ENCODE results near the gene FKBP15. TPM values are rescaled to one million over a fixed set of nuclear protein-coding genes. Genes with fewer than 3 reads are reported as not detected.

The FKBP15 gene
- total RNA-seq, 1 donor = 17.8 TPM

DNA sequence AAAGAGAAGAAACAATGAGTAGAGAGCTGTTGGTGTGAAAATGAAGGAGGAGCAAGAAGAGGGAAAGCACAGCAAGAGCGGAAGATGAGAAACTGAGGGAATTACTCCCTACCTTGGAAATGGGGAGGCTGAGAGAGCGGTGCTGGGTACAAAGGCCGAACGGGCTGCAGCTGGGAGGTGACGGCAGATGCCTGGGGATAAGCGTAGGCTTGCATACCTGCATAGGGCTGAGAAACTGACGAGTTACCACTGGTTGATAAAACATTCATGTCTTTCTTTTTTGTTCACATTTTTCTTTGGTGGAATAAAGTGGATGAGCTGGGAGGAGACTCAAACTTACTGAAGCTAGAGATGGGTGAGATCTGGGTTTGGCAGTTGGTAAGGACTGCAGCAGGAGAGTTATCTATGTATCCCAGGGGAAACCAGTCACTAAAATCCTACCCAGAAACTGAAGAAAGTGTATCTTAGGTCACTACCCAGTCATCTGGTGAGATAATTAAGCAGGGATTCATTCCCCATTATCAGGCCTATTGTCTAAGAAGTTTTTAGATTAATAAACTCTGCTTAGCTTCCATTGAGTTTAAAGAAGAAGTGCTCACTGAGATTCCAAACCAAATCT lies 34.8 kb downstream of the FKBP15 start:
- no peak for DNase-seq (ENCODE audit: low read depth in 2 of 3, low spot score in 2 of 3)

DNA sequence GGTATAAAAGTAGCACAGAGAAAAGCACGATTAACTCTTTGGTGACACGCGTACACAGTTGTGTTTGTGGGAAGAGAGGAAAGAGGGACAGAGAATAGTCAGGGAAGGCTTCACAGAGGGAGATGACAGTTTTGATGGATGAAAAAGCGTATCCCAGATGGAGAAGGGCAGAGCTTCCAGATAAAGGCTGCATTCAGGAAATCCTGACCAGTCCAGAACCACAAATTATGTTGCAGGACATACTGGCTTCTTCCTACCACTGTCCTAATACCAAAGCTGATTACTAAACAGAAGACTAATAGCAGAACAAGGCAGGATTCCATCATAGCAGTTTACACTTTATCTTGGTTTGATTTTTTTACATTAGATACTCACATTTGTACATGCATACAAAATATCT lies 35.8 kb downstream of the FKBP15 start:
- no peak for DNase-seq (ENCODE audit: low read depth in 2 of 3, low spot score in 2 of 3)

DNA sequence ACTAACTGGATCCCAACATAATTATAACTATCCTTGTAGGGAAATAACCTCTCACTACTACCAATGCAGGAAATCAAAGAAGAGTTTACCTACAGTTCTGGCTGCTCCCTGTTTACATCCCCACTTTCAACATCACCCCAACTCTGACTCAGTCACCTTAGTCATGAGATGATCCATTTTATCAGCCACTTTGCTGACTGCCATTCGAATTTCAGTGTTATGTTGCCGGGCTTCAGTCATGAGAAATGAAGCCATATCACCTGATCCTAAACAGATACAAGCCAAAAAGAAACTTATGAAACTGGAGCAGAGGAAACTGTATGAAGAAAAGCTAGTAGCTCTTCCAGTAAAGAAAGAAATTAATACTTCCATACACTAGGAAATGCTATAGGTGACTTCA lies 36.5 kb downstream of the FKBP15 start:
- DNase-seq (ENCODE audit: low read depth in 2 of 3, low spot score in 2 of 3) = no peak

DNA sequence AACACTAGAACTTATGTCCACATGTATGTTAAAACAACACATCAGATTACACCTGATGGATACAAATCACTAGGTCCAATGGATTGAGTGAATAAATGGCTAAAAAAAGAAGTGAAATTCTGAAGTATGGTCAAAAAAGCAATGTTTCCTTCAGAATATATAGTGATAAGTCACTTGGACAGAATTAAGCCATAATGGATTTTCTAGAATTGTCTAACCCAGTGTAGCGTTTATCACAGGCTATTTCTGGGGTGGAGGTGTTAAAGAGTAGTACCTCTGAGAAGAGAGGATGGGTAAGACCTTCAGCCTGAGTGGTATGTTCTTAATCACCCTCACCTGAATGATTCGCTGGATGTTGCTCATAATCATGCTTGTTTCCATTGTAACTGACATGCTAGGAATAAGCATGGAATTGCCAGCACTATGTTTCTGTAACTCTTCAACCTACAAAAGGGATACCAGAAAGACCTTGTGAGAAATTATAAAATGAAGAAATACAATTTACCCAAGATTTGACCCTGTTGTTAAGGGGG lies 37.1 kb downstream of the FKBP15 start:
- DNase-seq (ENCODE audit: low read depth in 2 of 3, low spot score in 2 of 3) = no peak

DNA sequence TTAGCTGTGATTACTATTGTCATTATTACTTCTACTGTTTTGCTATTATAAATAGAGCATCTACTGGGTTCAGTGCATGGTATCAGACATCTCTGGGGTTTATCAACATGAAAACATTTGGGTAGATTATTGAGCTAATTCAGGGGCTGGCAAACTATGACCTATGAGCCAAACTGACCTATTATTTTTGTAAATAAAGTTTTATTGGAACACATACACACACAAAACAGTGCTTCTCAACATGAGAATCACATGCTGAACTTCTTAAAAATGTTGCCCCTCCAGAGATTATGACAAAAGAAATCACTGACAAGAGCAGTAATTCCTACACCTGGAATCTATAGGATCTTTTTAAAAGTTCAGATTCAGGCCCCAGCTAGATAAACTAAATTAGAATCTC lies 39.9 kb downstream of the FKBP15 start:
- DNase-seq (ENCODE audit: low read depth in 2 of 3, low spot score in 2 of 3) = no peak

DNA sequence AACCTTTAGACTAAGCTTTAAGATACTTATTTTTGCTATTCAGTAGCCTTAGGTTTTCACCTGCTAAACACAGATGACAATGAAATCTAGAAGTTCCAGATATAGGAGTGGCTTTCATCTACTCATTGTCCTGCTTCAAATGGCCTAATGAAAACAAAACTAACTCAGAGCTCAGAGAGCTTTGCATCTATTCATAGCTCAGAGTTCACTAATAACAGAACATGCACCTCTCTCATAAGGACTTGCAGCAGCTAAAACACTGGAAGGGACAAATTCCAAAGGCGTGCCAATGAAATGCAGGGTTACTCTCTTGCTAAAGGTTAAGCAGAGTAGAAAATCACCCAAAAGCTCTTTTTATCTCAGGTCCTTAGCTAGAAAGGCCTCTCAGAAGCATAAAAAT lies 41.2 kb downstream of the FKBP15 start:
- DNase-seq (ENCODE audit: low read depth in 2 of 3, low spot score in 2 of 3) = no peak

DNA sequence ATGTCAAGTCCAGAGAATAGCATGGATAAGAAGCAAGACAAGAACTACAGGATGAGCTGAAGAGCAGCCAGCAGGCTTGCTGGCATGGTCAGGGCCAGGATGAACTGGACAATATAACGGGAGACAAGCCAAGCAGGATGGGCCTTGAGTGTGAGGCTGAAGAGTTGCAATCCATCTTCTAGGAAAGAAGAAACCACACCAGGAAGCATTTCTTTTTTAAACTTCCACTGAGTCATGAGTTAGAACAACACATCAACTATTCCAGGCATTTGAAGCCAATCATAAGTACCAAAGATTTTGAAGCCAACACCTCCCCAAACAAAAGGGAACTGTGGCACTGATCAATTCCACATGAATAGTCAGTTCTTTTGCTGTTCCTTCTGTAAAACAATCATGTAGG lies 43.0 kb downstream of the FKBP15 start:
- no peak for DNase-seq (ENCODE audit: low read depth in 2 of 3, low spot score in 2 of 3)

DNA sequence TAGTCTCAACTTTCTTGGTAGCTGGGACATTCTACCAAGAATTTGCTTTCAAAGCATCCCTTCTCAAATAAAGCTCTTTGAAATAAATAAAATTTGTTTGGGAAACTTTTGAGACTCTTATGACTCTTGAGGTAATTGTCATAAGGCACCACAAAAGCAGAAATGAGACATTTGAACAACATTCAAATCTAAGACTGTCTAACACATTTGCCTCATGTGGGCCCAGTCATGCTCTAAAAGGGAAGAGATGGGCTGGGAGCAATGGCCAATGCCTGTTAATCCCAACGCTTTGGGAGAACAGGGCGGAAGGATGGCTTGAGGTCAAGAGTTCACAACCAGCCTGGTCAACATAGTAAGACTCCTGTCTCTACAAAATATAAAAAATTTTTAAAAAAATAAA lies 43.8 kb downstream of the FKBP15 start:
- no peak for DNase-seq (ENCODE audit: low read depth in 2 of 3, low spot score in 2 of 3)

DNA sequence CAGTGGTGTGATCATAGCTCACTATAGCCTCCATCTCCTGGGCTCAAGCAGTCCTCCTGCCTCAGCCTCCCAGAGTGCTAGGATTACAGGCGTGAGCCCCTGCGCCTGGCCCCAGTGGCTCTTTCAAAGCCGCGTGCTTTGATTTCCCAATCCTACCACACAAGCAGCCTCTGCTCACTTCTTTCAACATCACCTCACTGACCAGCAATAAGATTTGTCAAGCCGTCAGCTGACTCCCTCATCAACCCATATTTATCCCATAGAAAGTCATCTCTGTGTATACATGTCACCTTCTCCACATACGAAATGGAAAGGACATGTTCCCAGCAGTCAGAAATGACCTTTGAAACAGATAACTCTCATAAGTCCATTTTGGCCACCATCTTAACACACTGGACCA lies 44.3 kb downstream of the FKBP15 start:
- DNase-seq (ENCODE audit: low read depth in 2 of 3, low spot score in 2 of 3) = no peak

DNA sequence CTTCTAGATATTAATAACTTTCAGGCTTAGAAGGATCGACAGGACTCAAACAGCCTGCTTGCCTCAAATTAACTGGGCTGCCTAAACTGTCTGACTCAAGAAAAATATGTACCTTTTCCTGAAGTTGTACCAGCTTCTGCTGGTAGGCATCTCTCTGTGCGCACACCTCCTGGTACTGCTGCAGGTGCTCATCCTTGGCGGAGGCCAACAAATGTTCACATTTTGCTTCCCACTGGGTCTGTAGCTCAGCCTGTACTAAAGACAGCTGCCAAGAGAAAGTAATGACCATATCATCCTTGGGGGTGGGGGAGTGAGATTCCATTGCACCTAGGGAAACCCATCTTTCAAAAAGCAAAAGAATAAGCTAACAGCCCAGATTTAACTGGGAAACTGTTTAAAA lies 47.7 kb downstream of the FKBP15 start:
- DNase-seq (ENCODE audit: low read depth in 2 of 3, low spot score in 2 of 3) = no peak

DNA sequence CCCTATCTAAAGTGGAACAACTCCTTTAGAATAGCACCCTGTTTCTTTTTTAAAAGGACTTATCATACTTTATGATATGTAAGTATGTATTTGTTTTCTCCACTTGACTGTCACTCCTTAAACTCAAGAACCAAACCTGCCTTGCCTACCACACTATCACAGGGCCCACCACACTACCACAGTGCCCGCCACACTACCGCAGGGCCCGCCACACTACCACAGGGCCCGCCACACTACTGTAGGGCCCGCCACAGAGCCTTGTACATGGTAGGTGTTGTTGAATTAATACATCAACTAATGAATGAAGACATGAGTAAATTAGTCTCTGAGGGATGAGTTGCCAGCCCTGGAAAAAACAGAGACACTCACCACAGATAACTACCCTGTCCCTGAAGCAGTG lies 52.3 kb downstream of the FKBP15 start:
- no peak for DNase-seq (ENCODE audit: low read depth in 2 of 3, low spot score in 2 of 3)

DNA sequence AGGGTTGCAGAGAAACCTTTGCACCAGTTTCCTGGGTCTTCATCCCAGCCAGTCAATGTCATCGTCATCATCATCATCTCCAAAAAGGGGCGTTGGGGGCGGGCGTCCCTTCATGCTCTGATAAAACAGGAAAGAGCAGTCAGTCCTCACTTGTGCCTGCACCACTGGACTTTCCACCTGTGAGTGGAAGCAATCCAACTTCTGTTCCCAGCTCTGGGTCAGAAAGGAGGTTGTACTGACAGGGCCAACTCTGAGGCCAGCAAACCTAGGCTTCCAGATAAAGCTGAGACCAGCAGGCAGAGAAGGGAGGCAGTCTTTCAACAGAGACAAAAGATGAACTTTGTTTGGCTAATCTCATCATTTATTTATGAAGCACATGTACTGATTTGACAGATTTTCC lies 55.0 kb downstream of the FKBP15 start:
- DNase-seq (ENCODE audit: low read depth in 2 of 3, low spot score in 2 of 3) = no peak

DNA sequence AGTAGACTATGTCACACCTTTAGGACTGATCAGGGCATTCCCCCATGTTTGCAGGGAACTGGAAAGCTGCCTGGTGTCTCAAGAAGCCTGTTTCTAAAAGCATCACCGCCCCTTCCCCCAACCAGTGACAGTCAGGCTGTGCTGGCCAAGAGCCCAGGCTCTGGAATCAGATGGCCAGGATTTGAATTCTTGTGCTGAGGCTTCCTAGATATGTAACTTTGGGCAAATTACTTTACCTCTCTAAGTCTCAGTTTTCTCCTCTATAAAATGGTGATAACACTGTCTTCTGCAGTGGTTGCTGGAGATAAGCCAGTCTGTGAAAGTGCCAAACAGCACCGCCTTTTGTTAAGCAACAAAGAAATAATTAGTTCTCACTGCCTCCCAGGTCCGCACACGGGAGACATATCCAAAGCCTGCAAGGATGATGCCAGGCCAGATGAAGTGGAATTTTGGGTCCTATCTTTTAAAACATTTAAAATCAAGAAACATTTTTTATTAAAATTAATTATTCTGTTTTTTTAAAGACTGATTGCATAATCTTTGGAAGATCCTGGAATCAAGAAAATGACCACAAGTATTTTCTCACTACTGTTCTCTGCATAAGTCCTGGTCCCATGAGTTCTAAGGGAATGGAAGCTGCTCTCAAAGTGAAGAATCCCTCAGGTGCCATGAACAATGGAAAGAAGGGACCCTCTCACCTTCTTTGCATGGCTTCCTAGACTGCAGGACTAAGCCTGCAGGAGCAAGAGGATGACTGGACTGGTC lies 56.4 kb downstream of the FKBP15 start:
- DNase-seq (ENCODE audit: low read depth in 2 of 3, low spot score in 2 of 3) = no peak

DNA sequence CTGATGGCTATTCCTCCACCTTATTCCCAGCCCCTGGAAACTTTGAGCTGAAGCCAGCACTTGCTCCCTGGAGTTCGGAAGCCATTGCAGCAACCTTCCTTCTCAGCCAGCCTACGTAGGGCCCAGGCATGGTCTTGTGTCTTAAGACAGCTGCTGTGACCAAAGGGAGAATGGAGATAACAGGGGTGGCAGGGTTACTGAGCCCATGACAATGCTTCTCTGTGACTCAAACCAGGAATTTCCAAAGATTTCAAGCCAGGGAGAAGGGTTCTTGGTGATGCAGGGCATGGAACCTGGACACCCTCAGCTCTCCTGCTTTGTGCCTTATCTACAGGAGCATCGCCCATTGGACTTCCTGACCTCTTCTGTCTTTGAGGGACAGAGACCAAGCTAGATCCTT lies 58.1 kb downstream of the FKBP15 start:
- no peak for DNase-seq (ENCODE audit: low read depth in 2 of 3, low spot score in 2 of 3)

DNA sequence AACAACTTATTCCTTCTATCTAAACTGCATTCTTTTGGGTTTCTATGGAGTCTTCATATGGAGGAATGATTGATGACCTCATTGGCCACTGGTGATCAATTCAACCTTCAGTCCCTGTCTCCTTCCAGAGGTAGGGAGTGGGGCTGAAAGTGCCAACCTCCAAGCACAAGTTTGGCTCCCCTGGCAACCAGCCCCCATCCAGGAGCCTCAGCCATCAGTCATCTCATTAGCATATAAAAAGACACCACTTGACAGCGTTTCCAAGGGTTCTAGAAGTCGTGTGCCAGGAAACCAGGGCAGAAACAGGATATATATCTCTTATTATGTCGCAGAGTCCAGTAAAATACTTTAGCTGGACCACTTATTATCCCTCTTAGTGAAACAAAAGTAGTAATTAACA lies 60.5 kb downstream of the FKBP15 start:
- no peak for DNase-seq (ENCODE audit: low read depth in 2 of 3, low spot score in 2 of 3)

DNA sequence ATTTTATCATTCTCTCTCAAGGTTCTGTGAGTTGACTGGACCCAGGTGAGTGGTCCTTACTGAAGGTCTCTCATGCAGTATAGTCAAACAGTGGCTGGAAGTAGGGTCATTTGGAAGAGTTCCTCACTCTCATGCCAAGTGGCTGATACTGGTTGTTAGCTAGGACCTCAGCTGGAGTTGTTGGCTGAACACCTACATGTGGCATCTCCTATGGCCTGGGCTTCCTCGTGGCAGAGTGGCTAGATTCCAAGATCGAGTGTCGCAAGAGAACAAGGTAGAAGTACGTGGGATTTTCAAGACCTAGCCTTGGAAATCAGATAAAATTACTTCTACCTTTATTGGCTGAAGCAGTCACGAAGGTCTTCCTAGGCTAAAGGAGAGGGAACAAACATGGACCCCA lies 62.6 kb downstream of the FKBP15 start:
- DNase-seq (ENCODE audit: low read depth in 2 of 3, low spot score in 2 of 3) = no peak

DNA sequence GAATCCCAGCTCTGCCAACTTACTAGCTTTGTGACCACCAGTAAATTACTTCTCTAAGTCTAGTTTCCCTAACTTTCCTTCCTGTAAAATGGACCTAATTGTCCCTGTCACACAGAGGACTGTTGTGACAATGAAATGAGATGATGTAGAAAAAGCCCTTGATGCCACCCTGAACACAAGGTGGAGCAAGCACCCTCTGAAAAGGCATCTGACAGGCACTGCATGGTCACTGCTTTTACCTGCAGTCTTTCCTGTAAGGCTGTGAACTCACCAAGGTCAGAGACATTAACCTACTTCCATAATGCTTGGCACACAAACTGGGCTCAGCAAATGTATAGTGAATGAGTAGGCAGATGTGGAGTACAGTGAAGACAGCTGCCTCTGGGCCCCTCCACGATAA lies 64.2 kb downstream of the FKBP15 start:
- DNase-seq (ENCODE audit: low read depth in 2 of 3, low spot score in 2 of 3) = no peak

DNA sequence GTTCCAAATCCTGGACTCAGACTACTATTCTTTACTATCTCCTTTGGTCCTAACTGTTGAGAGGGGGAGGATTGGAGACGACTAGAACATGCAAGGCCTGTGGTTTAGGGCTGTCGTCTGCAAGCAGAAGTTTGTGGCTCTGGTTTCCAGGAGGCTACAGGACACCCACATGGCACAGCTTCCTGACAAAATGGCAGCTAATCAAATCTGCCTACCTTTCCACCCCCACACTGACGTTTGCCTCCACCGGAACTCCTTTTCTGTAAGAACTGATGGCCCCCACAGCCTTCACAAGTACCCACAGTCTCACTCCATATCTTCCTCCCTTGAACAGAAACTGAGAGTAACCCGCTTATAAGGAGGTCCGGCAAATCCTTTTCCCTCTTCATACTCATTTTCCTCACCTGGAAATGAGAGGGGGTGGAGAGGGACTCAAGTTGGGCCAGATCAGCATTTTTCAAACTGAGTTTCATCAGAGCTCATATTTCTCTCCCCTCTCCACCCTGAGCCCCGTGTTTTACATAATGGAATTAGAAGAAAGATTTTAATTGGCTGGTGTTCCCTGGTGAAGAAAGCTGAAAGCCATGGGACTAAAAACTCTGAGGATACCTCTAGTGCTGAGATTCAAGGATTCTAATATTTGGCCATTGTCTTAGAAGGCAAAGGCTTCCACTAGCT lies 65.0 kb downstream of the FKBP15 start:
- peak in 2 of 3 donors; percentile 48 to 85 for DNase-seq (ENCODE audit: low read depth in 2 of 3, low spot score in 2 of 3)

DNA sequence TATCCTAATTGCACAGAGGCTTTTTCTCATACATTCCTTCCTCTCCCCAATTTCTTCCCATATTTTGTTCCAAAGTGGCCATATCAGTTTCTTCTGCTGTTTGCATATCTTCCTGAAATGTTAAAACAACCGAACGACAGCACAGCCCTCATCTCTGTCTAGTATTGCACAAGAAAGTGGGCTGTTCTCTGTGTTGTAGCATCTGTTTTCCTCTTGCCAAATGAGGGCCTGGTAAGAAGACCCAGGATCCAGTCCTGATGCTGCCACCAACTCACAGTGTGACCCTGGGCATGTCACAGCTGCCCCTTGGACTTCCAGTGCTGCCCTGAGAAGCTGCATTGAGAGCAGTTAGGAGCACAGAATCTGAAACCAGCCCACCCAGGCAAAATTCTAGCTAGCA lies 66.1 kb downstream of the FKBP15 start:
- DNase-seq (ENCODE audit: low read depth in 2 of 3, low spot score in 2 of 3) = peak in 1 of 3 donors; percentile 24

DNA sequence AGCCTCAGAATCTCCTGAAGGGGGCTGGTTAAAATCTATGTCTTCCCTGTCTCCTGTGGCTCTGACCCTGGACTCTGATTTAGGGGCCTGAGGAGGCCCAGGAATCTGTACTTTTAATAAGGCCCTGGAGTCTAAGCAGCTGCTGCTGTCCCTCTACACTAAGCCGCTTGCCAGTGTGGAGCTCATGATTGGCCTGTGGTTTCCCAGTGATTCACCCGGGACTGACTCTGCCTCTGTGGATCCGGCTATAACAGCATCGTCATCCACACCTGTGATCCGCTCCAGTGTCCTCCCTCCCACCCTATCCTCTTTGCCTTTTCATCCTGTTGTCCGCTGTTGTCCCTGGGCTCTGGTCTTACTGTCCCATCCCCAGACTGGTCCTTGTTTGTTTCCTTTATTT lies 66.6 kb downstream of the FKBP15 start:
- DNase-seq (ENCODE audit: low read depth in 2 of 3, low spot score in 2 of 3) = no peak

DNA sequence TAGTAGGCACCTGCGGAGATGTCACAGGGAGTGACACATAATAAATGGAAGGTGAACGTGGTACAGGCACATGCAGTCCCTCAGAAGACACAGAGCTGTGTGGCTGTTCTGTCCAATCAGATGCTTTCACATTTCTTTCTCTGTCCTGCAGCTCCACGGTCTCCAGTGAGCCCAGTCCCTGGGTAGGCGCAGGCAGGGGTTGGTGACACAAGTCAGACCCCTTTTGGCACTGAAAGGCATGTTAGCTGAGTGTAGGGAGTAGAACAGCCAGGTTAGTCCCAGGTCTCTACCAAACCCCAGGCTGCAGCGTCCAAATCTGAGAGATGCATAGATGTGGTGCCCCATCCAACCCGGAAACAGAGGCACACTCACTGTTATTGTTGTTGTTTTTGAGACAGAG lies 67.5 kb downstream of the FKBP15 start:
- DNase-seq (ENCODE audit: low read depth in 2 of 3, low spot score in 2 of 3) = no peak

DNA sequence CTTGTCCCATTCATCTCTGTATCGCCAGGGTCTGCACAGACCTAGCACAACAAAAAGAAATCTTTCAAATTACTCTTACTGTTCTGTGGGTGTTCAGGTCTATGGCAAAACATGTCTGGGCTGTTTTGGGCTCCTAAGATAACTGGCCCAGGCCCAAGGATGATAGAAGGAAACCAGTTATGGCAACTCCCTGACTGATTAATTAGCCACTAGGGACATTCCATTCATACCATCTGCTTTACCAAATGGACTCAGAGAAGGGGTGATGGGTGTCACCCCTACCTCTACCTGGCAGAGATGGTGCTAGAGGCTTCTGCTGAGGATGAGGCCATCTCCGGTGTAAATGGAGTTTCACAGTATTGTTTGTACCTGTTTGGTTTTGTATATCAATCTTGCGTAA lies 68.4 kb downstream of the FKBP15 start:
- DNase-seq (ENCODE audit: low read depth in 2 of 3, low spot score in 2 of 3) = no peak

All from hematopoietic multipotent progenitor cell (in vitro differentiated cells).